ENCODE data around the gene ELSPBP1.

GRCh38 chr19:48043675-48044258, 49.3 kb downstream of the ELSPBP1 start, which contains the start of gene CABP5:
- TF ChIP-seq POLR2AphosphoS5 (IDR thresholded peaks at IDR 0.05; ENCODE audit: borderline replicate concordance, low read depth, low read length) = no peak
- TF ChIP-seq EZH2 (IDR thresholded peaks at IDR 0.05) = no peak

Data from SK-N-MC (cell line).